H1 (cell line): ENCODE results near the gene EIF2S1. TPM values are rescaled to one million over a fixed set of nuclear protein-coding genes. Genes with fewer than 3 reads are reported as not detected.

Source experiments
- CTCF ChIA-PET: fragments of 300-600 bp; sonication (Branson Sonifier 250); formaldehyde crosslinking; loops from one replicate; lab custom pipeline; 2021; ENCODE audit not compliant: partially characterized antibody; lab: Charles Lee
- POLR2A ChIA-PET: fragments of 300-600 bp; sonication (Branson Sonifier 250); formaldehyde crosslinking; loops from one replicate; lab custom pipeline; 2021; ENCODE audit warnings: inconsistent platforms; ENCODE audit not compliant: partially characterized antibody; lab: Charles Lee
- DNase-seq, 2 experiments: peaks; one replicate each; pipeline versions ENCODE4 v3.0.0 to v3.0.0-alpha.2; 2010 to 2022; ENCODE audit warnings: low spot score in 2 of 2, low read depth in 1 of 2, mixed read lengths in 1 of 2
- FAIRE-seq: peaks from 2 replicates; lab custom pipeline; 2011; peaks lifted over from hg19 to GRCh38; lab: Jason Lieb, UNC
- H2AFZ ChIP-seq: 2 replicates; pipeline ENCODE4 v1.8.1; 2012; ENCODE audit warnings: low read length, inconsistent platforms
- H2AK5ac ChIP-seq: 2 replicates; pipeline ENCODE4 v1.6.1; 2013; ENCODE audit warnings: low read depth, low read length
- H2BK120ac ChIP-seq: replicated peaks from 2 replicates; pipeline ENCODE3; 2013; ENCODE audit warnings: low read depth, low read length, inconsistent platforms
- H2BK12ac ChIP-seq: 2 replicates; pipeline ENCODE4 v1.6.1; 2013; ENCODE audit warnings: low read depth, low read length
- H2BK15ac ChIP-seq: 2 replicates; pipeline ENCODE4 v1.6.1; 2013; ENCODE audit warnings: low read length
- H2BK20ac ChIP-seq: 2 replicates; pipeline ENCODE4 v1.6.1; 2013; ENCODE audit warnings: low read length
- H2BK5ac ChIP-seq: 2 replicates; pipeline ENCODE4 v1.6.1; 2013; ENCODE audit warnings: low read depth, low read length
- H3K14ac ChIP-seq: 2 replicates; pipeline ENCODE4 v1.6.1; 2013; ENCODE audit warnings: inconsistent platforms; ENCODE audit not compliant: insufficient read length
- H3K18ac ChIP-seq: 2 replicates; pipeline ENCODE4 v1.6.1; 2013; ENCODE audit warnings: low read length; ENCODE audit errors: extremely low read depth
- H3K23ac ChIP-seq: 2 replicates; pipeline ENCODE4 v1.6.1; 2013; ENCODE audit warnings: inconsistent platforms; ENCODE audit not compliant: insufficient read length
- H3K23me2 ChIP-seq: 2 replicates; pipeline ENCODE4 v1.6.1; 2013; ENCODE audit warnings: low read depth, low read length
- H3K27ac ChIP-seq: 2 replicates; pipeline ENCODE4 v1.6.1; 2011; ENCODE audit warnings: low read depth, low read length, inconsistent platforms
- H3K27me3 ChIP-seq, 4 experiments: replicated peaks in 1 of 4; 1 replicate in 1 of 4; 2 replicates in 3 of 4; pipeline versions ENCODE4 v1.6.1 to v1.8.1; 2011 to 2013; ENCODE audit warnings: low read length in 3 of 4, mild to moderate bottlenecking in 3 of 4, inconsistent platforms in 2 of 4, mixed read lengths in 2 of 4, moderate library complexity in 1 of 4; ENCODE audit not compliant: control insufficient read depth in 3 of 4, insufficient read depth in 3 of 4; ENCODE audit errors: extremely low read depth in 1 of 4
- H3K36me3 ChIP-seq, 4 experiments: 2 replicates each; pipeline versions ENCODE4 v1.6.1 to v1.8.1; 2011 to 2013; ENCODE audit warnings: mild to moderate bottlenecking in 4 of 4, low read length in 3 of 4, moderate library complexity in 2 of 4, control low read depth in 1 of 4, inconsistent platforms in 1 of 4; ENCODE audit not compliant: insufficient read depth in 4 of 4, control insufficient read depth in 2 of 4
- H3K4ac ChIP-seq: replicated peaks from 2 replicates; pipeline ENCODE3; 2013; ENCODE audit warnings: low read length, low read depth, mixed read lengths, inconsistent platforms; ENCODE audit not compliant: insufficient read length
- H3K4me1 ChIP-seq, 4 experiments: replicated peaks in 1 of 4; 1 replicate in 1 of 4; 2 replicates in 3 of 4; pipeline versions ENCODE4 v1.6.1 to v1.8.1; 2011 to 2013; ENCODE audit warnings: low read length in 3 of 4, inconsistent platforms in 2 of 4, mixed read lengths in 1 of 4; ENCODE audit not compliant: insufficient read depth in 4 of 4, control insufficient read depth in 3 of 4
- H3K4me2 ChIP-seq, 2 experiments: 2 replicates each; pipeline versions ENCODE4 v1.6.1 to v1.8.1; 2011 to 2013; ENCODE audit warnings: low read depth in 2 of 2, low read length in 2 of 2, control low read depth in 1 of 2, inconsistent platforms in 1 of 2, mild to moderate bottlenecking in 1 of 2; ENCODE audit not compliant: insufficient read depth in 1 of 2
- H3K4me3 ChIP-seq, 4 experiments: fragments of 200-600, 300-600 bp in 1 of 4; sonication (generic), shearing (Covaris generic), sonication (Bioruptor Twin) in 1 of 4; 2 replicates each; pipeline versions ENCODE4 v1.5.1 to v1.8.1; 2011 to 2016; ENCODE audit warnings: low read length in 4 of 4, low read depth in 3 of 4, control low read depth in 2 of 4, inconsistent platforms in 2 of 4, mild to moderate bottlenecking in 2 of 4, mixed read lengths in 1 of 4, moderate library complexity in 1 of 4; ENCODE audit not compliant: insufficient read depth in 2 of 4; ENCODE audit errors: extremely low read depth in 1 of 4
- H3K56ac ChIP-seq: replicated peaks from 2 replicates; pipeline ENCODE3; 2013; ENCODE audit warnings: low read depth, mild to moderate bottlenecking, mixed read lengths, low read length, inconsistent platforms; ENCODE audit not compliant: insufficient read length
- H3K79me1 ChIP-seq: 2 replicates; pipeline ENCODE4 v1.6.1; 2013; ENCODE audit warnings: low read depth, low read length, control low read depth
- H3K79me2 ChIP-seq, 2 experiments: 2 replicates each; pipeline versions ENCODE4 v1.6.1 to v1.8.1; 2012 to 2013; ENCODE audit warnings: low read length in 2 of 2, mild to moderate bottlenecking in 2 of 2, inconsistent platforms in 1 of 2; ENCODE audit not compliant: insufficient read depth in 2 of 2, control insufficient read depth in 1 of 2
- H3K9ac ChIP-seq, 4 experiments: replicated peaks in 1 of 4; 1 replicate in 1 of 4; 2 replicates in 3 of 4; pipeline versions ENCODE4 v1.6.1 to v1.8.1; 2011 to 2013; ENCODE audit warnings: low read depth in 3 of 4, low read length in 3 of 4, control low read depth in 2 of 4, mild to moderate bottlenecking in 2 of 4, moderate library complexity in 2 of 4, inconsistent platforms in 1 of 4; ENCODE audit errors: extremely low read depth in 1 of 4
- H3K9me3 ChIP-seq, 2 experiments: 2 replicates each; pipeline versions ENCODE4 v1.6.1 to v1.8.1; 2012 to 2013; ENCODE audit warnings: mild to moderate bottlenecking in 2 of 2, moderate library complexity in 2 of 2, control low read depth in 1 of 2, inconsistent platforms in 1 of 2, low read depth in 1 of 2, low read length in 1 of 2, mixed read lengths in 1 of 2; ENCODE audit not compliant: insufficient read depth in 2 of 2
- H4K20me1 ChIP-seq, 2 experiments: replicated peaks in 1 of 2; 2 replicates each; pipeline versions ENCODE3 to v1.8.1; 2011 to 2013; ENCODE audit warnings: inconsistent platforms in 2 of 2, low read length in 2 of 2, mild to moderate bottlenecking in 1 of 2; ENCODE audit not compliant: insufficient read depth in 2 of 2, control insufficient read depth in 1 of 2
- H4K5ac ChIP-seq: 2 replicates; pipeline ENCODE4 v1.6.1; 2013; ENCODE audit warnings: low read length, low read depth, mixed read lengths, inconsistent platforms; ENCODE audit not compliant: insufficient read length
- H4K8ac ChIP-seq: 2 replicates; pipeline ENCODE4 v1.8.0; 2013; ENCODE audit warnings: mild to moderate bottlenecking, moderate library complexity, low read length, inconsistent platforms; ENCODE audit not compliant: insufficient read depth; ENCODE audit errors: extremely low read depth
- H4K91ac ChIP-seq: replicated peaks from 2 replicates; pipeline ENCODE3; 2013; ENCODE audit warnings: low read length, mixed read lengths, inconsistent platforms; ENCODE audit not compliant: insufficient read length
- CBX8 ChIP-seq: fragments of 300-800, 300-1000 bp; sonication (generic); IDR thresholded peaks from 2 replicates; pipeline ENCODE4 v1.7.1; 2016; ENCODE audit warnings: low read depth, low read length, borderline replicate concordance
- CHD1 ChIP-seq: IDR thresholded peaks from 2 replicates; pipeline ENCODE4 v1.6.1; 2012; ENCODE audit warnings: low read depth, low read length, improper control_type of control experiment
- EZH2 ChIP-seq: fragments of 200-600 bp; sonication (generic); IDR thresholded peaks from 2 replicates; pipeline ENCODE4 v1.7.1; 2012; ENCODE audit warnings: low read depth, mild to moderate bottlenecking, moderate library complexity, low read length, inconsistent platforms; ENCODE audit not compliant: severe bottlenecking
- FOSL1 ChIP-seq: IDR thresholded peaks from 2 replicates; pipeline ENCODE4 v1.6.1; 2011; ENCODE audit warnings: mild to moderate bottlenecking, low read depth, low read length, moderate library complexity; ENCODE audit not compliant: insufficient read depth
- HDAC2 ChIP-seq, 2 experiments: fragments of 300-600 bp in 1 of 2; sonication (generic) in 1 of 2; IDR thresholded peaks; 2 replicates each; pipeline ENCODE4 v1.6.1; 2011 to 2012; ENCODE audit warnings: low read depth in 2 of 2, low read length in 2 of 2, mild to moderate bottlenecking in 2 of 2, moderate library complexity in 2 of 2, borderline replicate concordance in 1 of 2, inconsistent platforms in 1 of 2
- HDAC6 ChIP-seq: IDR thresholded peaks from one replicate; pipeline ENCODE4 v1.7.1; 2012; ENCODE audit warnings: low read depth, mild to moderate bottlenecking, inconsistent platforms, low read length, moderate library complexity
- JUND ChIP-seq: IDR thresholded peaks from 2 replicates; pipeline ENCODE4 v1.6.1; 2011; ENCODE audit warnings: mild to moderate bottlenecking, improper control_type of control experiment, low read length
- MAX ChIP-seq: IDR thresholded peaks from 2 replicates; pipeline ENCODE4 v1.6.1; 2012; ENCODE audit warnings: inconsistent platforms
- POLR2AphosphoS5 ChIP-seq: IDR thresholded peaks from 2 replicates; pipeline ENCODE4 v1.6.1; 2011; ENCODE audit warnings: low read depth, low read length
- RFX5 ChIP-seq: IDR thresholded peaks from 2 replicates; pipeline ENCODE4 v1.6.1; 2011; ENCODE audit warnings: low read depth, low read length, improper control_type of control experiment, borderline replicate concordance
- RNF2 ChIP-seq: fragments of 200-900, 300-1000 bp; sonication (generic); IDR thresholded peaks from 2 replicates; pipeline ENCODE4 v1.7.1; 2016; ENCODE audit warnings: borderline replicate concordance, low read depth, mild to moderate bottlenecking, antibody characterized with exemption, low read length; ENCODE audit not compliant: poor library complexity, severe bottlenecking; ENCODE audit errors: missing control alignments
- RXRA ChIP-seq: IDR thresholded peaks from 2 replicates; pipeline ENCODE4 v1.6.1; 2011; ENCODE audit warnings: low read depth, mild to moderate bottlenecking, low read length, moderate library complexity; ENCODE audit not compliant: insufficient read depth
- SIN3A ChIP-seq, 2 experiments: IDR thresholded peaks in 1 of 2; conservative IDR thresholded peaks in 1 of 2; 2 replicates each; pipeline ENCODE4 v1.6.1; 2011 to 2012; ENCODE audit warnings: low read length in 2 of 2, improper control_type of control experiment in 1 of 2, low read depth in 1 of 2, mild to moderate bottlenecking in 1 of 2
- WGBS, 2 experiments: shearing (Covaris generic) in 1 of 2; methylation state at CpG; one replicate each; pipeline versions ENCODE4 v1.1.6 to v1.1.7; 2013 to 2015; ENCODE audit warnings: low lambda C conversion rate in 2 of 2, mixed read lengths in 2 of 2, inconsistent platforms in 1 of 2, low coverage in 1 of 2, missing lambda C conversion rate in 1 of 2; ENCODE audit not compliant: insufficient replicate concordance in 2 of 2, insufficient coverage in 1 of 2, insufficient read length in 1 of 2; ENCODE audit errors: extremely low coverage in 1 of 2, missing lambda C conversion rate in 1 of 2; 5-methylcytosine and 5-hydroxymethylcytosine counted together
- polyA plus RNA-seq, 7 experiments: library from polyadenylated mRNA; depleted of rRNA in 3 of 7; stranded (reverse) in 5 of 7; unstranded in 2 of 7; fragments of >200 nt in 5 of 7; fragments of 200-250 nt in 2 of 7; gene quantifications; 1 replicate in 5 of 7; 2 replicates in 1 of 7; 4 replicates in 1 of 7; pipeline versions ENCODE4 v1.2.1 to v1.2.3, GENCODE V29; 2011 to 2013; ENCODE audit warnings: missing spikeins in 2 of 7, mixed read lengths in 2 of 7
- total RNA-seq: library from RNA; stranded (reverse); fragmentation: NEBNext Ultra II Directional; extraction: Animal tissue kit (Norgen Biotek cat#: 25700); gene quantifications from 2 replicates; pipeline ENCODE4 v1.2.1, GENCODE V29; 2021

EIF2S1 gene
- total and polyA plus RNA-seq, 2 of the 8 experiments (the other 6 are each of a cell fraction or from before 2014, with no cell fraction given), result 35.1 to 146 TPM

DNA sequence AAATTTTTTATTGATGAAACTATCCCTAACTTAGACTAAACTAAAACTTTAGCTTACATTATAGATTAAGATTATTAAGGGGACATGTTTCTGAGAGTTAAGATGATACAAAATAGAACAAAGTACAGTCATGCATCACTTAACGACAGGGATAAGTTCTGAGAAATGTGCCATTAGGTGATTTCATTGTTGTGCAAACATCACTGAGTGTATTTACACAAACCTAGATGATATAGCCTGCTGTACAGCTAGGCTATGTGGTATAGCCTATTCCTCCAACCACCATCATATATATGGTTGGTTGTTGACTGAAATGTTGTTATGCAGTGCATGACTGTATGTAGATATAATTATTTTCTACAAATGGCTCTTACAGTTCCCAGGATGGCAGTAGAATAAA lies 47.0 kb upstream of the EIF2S1 start:
- no peak for FAIRE-seq
- no peak for TF ChIP-seq CHD1
- no peak for TF ChIP-seq POLR2AphosphoS5
- no peak for TF ChIP-seq RFX5
- TF ChIP-seq MAX, result no peak
- no peak for TF ChIP-seq JUND
- TF ChIP-seq HDAC2 (IDR thresholded peaks at IDR 0.05; ENCODE audit: borderline replicate concordance in 1 of 2, low read depth in 2 of 2, low read length in 2 of 2), result no peak
- TF ChIP-seq CBX8, result no peak
- no peak for TF ChIP-seq SIN3A (conservative IDR thresholded peaks at IDR 0.05 in 1 of 2, IDR thresholded peaks at IDR 0.05 in 1 of 2; ENCODE audit: low read depth in 1 of 2, low read length in 2 of 2)
- no peak for TF ChIP-seq EZH2
- TF ChIP-seq FOSL1, result no peak
- no peak for TF ChIP-seq RNF2
- TF ChIP-seq HDAC6, result no peak
- TF ChIP-seq RXRA, result no peak

More for the DNA sequence above, 47.0 kb upstream of the EIF2S1 start:
- ChIA-PET POLR2A (no interaction called here), CTCF (no interaction called here)
- Histone ChIP-seq H3K14ac (no peak overlapping the region), H3K79me2 (no peaks in the 10 kb centered on the region), H3K18ac (no peak overlapping the region), H3K23me2 (no peaks in the 10 kb centered on the region; the same call in 1 of the 2 replicates), H2AK5ac (no peak overlapping the region), H4K91ac (no peak overlapping the region), H3K27me3 (no peaks in the 10 kb centered on the region), H3K79me1 (no peaks in the 10 kb centered on the region), H3K9me3 (no peaks in the 10 kb centered on the region), H3K4me3 (no peak overlapping the region), H3K36me3 (peaks cover 0 to 12% (median 0%) of the 10 kb centered on the region in 4 experiments; a peak in 1 of 8 replicates), H3K27ac (no peak overlapping the region), H2BK5ac (no peak overlapping the region), H3K56ac (no peak overlapping the region), H2AFZ (no peak overlapping the region), H3K4me1 (no peaks in the 10 kb centered on the region), H3K4ac (no peak overlapping the region), H2BK15ac (no peak overlapping the region), H4K20me1 (no peaks in the 10 kb centered on the region), H4K5ac (no peak overlapping the region), H3K4me2 (no peak overlapping the region), H2BK120ac (no peak overlapping the region), H3K23ac (no peak overlapping the region), H3K9ac (no peak overlapping the region), H2BK12ac (no peak overlapping the region), H2BK20ac (no peak overlapping the region), H4K8ac (no peak overlapping the region)
- DNase-seq, result no peak
- 88% methylated on average over 1 of the region's 1 CpG; no CpG with 5 or more reads in 1 of the 2 experiments for WGBS, 2 experiments
